Measurements from ENCODE around the gene KRT7. TPM values are rescaled to one million over a fixed set of nuclear protein-coding genes. Genes with fewer than 3 reads are reported as not detected.

KRT7 gene
- polyA plus RNA-seq, 1 experiment: 4.6 TPM

DNA sequence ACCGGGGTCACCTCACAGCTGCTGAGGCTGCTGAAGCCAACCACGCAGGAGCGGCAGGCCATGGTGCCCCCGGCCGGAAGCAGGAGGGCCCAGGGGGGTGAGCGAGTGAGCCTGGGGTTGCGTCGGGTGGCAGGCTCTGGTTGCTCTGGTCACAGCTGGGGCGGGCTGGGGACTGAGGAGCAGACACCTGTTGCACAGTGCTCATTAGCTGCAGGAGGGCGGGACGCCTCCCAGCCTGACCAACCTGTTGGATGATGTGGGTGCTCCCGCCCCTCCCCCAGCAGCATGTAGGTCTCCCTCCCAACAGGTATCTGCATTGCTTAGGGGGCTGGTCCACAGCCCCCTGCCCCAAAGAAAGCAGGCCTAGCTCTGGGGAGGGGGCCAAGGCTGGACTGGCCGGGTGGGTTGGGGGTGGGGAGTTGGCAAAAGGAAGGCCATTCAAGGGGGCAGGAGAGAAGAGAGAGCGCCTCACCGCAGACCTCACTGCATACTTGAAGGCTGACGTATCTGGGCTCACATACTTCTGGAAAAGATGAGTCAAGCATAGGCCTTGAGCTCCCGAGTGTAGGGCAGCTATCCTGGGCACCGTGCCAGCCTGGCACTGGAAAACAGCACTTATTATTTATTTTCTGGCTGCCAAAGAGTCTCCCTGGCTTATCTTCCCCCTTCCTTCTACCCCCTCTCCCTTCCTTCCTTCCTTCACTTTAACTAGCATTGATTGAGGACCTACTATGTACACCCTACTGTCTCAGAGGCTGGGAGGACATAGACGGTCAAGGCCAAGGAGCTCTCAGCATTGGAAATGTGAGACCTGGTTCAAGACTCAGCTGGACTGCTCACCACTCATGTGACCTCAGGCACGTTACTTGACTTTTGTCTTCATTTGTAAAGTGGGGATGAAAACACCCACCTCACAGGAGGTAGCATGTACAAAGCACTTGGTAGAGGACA lies 40.9 kb upstream of the KRT7 start, which contains the start of gene KRT80:
KRT80 (minus strand) TSS at position 174 of the 951 bp plus-strand sequence; CDS start at position 62, 112 bp downstream.
- Histone ChIP-seq H3K9me3 (ENCODE audit: control insufficient read depth, insufficient read depth, low read length) (no peaks in the 10 kb centered on the region; the same call in 1 of the 2 replicates), H3K27ac (ENCODE audit: low read depth, low read length) (peak within 1 kb of the TSS; percentile 85), H3K4me3 (ENCODE audit: low read depth, low read length) (no peak within 1 kb of the TSS), H3K27me3 (ENCODE audit: control insufficient read depth, insufficient read depth, low read length) (no peaks in the 10 kb centered on the region)
- TF ChIP-seq, protein P1, sequence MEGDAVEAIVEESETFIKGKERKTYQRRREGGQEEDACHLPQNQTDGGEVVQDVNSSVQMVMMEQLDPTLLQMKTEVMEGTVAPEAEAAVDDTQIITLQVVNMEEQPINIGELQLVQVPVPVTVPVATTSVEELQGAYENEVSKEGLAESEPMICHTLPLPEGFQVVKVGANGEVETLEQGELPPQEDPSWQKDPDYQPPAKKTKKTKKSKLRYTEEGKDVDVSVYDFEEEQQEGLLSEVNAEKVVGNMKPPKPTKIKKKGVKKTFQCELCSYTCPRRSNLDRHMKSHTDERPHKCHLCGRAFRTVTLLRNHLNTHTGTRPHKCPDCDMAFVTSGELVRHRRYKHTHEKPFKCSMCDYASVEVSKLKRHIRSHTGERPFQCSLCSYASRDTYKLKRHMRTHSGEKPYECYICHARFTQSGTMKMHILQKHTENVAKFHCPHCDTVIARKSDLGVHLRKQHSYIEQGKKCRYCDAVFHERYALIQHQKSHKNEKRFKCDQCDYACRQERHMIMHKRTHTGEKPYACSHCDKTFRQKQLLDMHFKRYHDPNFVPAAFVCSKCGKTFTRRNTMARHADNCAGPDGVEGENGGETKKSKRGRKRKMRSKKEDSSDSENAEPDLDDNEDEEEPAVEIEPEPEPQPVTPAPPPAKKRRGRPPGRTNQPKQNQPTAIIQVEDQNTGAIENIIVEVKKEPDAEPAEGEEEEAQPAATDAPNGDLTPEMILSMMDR (IDR thresholded peaks at IDR 0.05; ENCODE audit: low read depth, low read length): no peak
- POLR2A ChIA-PET: interaction anchor here (0.5 to 2.6 kb wide), 9 partner anchors 9 to 795 kb away, joined by 3 to 17 read pairs (median 5); no protein-coding TSS in a partner anchor
- DNase-seq (ENCODE audit: low read depth, low spot score): peak; percentile 95
- CTCF ChIA-PET: interaction anchor here (0.6 to 1.2 kb wide), 6 partner anchors 10 to 87 kb away, joined by 3 to 8 read pairs (median 4); no protein-coding TSS in a partner anchor

DNA sequence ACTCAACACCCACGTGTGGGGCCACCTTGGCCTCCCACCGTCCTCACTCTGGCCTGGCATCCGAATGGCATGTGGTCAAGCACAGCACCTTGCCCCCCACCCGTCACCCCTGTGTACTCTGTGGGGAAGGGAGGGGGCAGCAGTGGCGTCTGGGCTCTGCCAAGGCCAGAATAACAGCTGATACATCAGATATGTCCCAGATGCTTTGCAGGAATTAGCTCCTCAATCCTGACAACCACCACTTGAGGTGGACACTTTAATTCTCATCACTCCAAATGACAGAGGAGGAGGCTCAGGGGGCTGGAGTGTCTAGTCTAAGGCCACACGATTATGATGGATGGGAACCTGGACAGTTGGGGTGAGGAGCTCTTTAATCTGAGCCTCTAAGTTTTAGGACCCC lies 39.5 kb upstream of the KRT7 start:
- CTCF ChIA-PET: interaction anchor here (1.9 kb wide), 1 partner anchor 86 kb away, joined by 7 read pairs; no protein-coding TSS in a partner anchor
- H3K27ac ChIP-seq (ENCODE audit: low read depth, low read length): peak overlapping the region; percentile 85
- no peaks in the 10 kb centered on the region for H3K27me3 ChIP-seq (ENCODE audit: control insufficient read depth, insufficient read depth, low read length)
- H3K4me3 ChIP-seq (ENCODE audit: low read depth, low read length): no peak overlapping the region
- no peak for DNase-seq (ENCODE audit: low read depth, low spot score)
- POLR2A ChIA-PET: interaction anchor here (1.4 kb wide), 1 partner anchor 15 kb away, joined by 3 read pairs; no protein-coding TSS in a partner anchor
- TF ChIP-seq, protein P1 (IDR thresholded peaks at IDR 0.05; ENCODE audit: low read depth, low read length): no peak
- no peaks in the 10 kb centered on the region for H3K9me3 ChIP-seq (ENCODE audit: control insufficient read depth, insufficient read depth, low read length)

DNA sequence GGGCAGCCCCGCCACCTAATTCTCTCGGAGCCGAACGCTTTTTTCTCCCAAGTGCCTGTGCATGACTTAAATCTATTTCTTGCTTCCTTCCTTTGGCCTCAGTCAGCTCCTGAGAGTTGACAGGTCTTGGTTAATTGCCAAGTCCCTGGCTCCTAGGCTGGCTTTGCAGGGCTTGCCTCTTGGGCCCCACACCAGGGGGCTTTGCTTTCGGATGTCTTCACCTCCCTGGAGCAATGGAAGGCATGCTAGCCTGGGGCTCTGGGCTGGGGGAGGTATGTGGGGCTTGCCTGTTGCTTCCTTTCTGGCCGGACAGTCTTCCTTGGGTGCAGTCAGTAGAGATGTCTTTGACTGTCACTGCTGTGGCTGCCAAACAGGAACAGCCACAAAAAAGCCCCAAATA lies 39.1 kb upstream of the KRT7 start:
- Histone ChIP-seq H3K27ac (ENCODE audit: low read depth, low read length) (no peak overlapping the region), H3K9me3 (ENCODE audit: control insufficient read depth, insufficient read depth, low read length) (no peaks in the 10 kb centered on the region), H3K27me3 (ENCODE audit: control insufficient read depth, insufficient read depth, low read length) (no peaks in the 10 kb centered on the region), H3K4me3 (ENCODE audit: low read depth, low read length) (no peak overlapping the region)
- TF ChIP-seq, protein P1 (IDR thresholded peaks at IDR 0.05; ENCODE audit: low read depth, low read length): no peak
- ChIA-PET POLR2A (interaction anchor here (1.4 kb wide), 1 partner anchor 14 kb away, joined by 3 read pairs; no protein-coding TSS in a partner anchor), CTCF (interaction anchor here (0.6 to 1.9 kb wide), 2 partner anchors 85 to 1217 kb away, joined by 4 to 7 read pairs; no protein-coding TSS in a partner anchor)
- no peak for DNase-seq (ENCODE audit: low read depth, low spot score)

DNA sequence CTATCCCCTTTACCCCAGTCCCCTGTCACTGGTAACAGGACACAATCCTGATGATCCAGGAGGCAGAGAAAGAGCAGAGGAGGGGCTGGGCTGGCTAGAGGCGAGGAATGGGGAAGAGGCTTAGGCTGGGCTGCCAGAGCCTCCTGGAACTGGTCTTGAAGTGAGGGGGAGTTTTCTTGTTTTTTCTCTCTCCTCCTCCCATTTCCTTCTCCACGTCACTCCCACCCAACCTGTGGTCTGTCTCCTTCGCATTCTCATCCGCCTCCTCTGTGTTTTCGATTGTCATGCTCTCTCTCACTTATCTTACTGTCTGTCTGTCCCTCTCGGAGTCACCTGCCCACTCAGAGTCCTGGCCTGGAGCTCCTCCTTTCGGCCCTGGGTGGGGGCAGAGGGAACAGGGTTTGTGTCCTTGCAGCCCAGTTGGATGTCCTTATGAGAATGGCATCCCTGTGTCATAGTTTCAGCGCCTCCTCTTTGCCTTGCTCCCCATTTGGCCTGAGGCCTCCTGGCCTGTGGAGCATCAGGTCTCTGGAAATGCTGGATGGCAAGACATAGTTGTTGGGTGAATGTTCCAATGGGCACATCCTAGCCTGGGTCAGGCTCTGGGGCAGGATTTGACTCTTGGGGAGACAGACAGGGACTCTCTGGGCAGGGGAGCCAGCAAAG lies 37.8 kb upstream of the KRT7 start:
- Histone ChIP-seq H3K4me3 (ENCODE audit: low read depth, low read length) (no peak overlapping the region), H3K9me3 (ENCODE audit: control insufficient read depth, insufficient read depth, low read length) (no peaks in the 10 kb centered on the region), H3K27ac (ENCODE audit: low read depth, low read length) (no peak overlapping the region), H3K27me3 (ENCODE audit: control insufficient read depth, insufficient read depth, low read length) (no peaks in the 10 kb centered on the region)
- DNase-seq (ENCODE audit: low read depth, low spot score): no peak
- ChIA-PET POLR2A (interaction anchor here (1.4 kb wide), 1 partner anchor 13 kb away, joined by 3 read pairs; no protein-coding TSS in a partner anchor), CTCF (interaction anchor here (1.9 kb wide), 1 partner anchor 84 kb away, joined by 7 read pairs; no protein-coding TSS in a partner anchor)
- TF ChIP-seq, protein P1 (IDR thresholded peaks at IDR 0.05; ENCODE audit: low read depth, low read length): no peak
